Upper lobe of left lung (tissue), 4 donors: ENCODE data around the gene CMTM7.

ENCODE experiments used
- EP300 ChIP-seq, 4 donors: sonication (generic); formaldehyde crosslinking; IDR thresholded peaks; one replicate each; pipeline ENCODE4 v1.5.1; 2017; ENCODE audit warnings: antibody characterized with exemption in 4 of 4, control low read depth in 2 of 4
- TF ChIP-seq, protein P1 (sequence below), 6 experiments: fragments of 450-650 bp in 4 of 6; fragments of 200-600 bp in 2 of 6; sonication (generic) in 2 of 6; IDR thresholded peaks; one replicate each; pipeline ENCODE4 v1.5.1; 2016 to 2019; ENCODE audit warnings: antibody characterized with exemption in 6 of 6

DNA sequence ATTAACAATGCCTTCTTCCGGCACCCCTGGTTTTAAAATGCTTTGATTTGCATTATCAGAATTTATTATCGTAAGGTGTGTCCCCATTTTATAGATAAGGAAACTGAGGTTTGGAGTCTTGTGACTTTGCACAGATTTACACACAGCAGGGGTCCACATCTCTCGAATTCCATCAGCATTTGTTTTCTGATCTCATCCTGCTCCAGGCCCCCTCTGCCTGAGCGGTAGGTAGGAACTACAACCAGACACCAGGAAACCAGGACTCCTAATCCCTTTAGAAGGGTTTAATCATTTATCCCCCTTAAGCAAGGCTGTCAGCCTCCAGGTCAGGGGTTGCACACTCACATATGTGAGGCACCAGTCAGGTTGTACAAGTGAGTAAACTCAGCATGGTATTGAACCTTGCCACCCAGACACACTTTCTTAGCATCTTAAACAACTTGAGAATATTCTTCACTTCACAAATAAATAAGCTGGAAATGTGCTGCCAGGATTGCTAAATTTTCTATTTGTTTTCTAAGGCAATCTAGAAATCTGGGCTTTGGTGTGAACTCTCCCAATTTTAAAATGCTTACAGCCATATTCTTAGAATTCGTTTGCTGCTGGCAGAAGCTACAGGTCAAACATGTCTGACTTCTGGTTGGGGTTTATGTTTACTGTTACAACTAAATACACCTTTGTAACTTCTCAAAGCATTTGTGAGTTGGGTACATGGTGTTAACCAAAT lies 31.7 kb upstream of the CMTM7 start:
- TF ChIP-seq EP300 (IDR thresholded peaks at IDR 0.05), result no peak
- TF ChIP-seq, protein P1, sequence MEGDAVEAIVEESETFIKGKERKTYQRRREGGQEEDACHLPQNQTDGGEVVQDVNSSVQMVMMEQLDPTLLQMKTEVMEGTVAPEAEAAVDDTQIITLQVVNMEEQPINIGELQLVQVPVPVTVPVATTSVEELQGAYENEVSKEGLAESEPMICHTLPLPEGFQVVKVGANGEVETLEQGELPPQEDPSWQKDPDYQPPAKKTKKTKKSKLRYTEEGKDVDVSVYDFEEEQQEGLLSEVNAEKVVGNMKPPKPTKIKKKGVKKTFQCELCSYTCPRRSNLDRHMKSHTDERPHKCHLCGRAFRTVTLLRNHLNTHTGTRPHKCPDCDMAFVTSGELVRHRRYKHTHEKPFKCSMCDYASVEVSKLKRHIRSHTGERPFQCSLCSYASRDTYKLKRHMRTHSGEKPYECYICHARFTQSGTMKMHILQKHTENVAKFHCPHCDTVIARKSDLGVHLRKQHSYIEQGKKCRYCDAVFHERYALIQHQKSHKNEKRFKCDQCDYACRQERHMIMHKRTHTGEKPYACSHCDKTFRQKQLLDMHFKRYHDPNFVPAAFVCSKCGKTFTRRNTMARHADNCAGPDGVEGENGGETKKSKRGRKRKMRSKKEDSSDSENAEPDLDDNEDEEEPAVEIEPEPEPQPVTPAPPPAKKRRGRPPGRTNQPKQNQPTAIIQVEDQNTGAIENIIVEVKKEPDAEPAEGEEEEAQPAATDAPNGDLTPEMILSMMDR (IDR thresholded peaks at IDR 0.05), result no peak
